ENCODE results near the gene RAP1A. TPM values are rescaled to one million over a fixed set of nuclear protein-coding genes. Genes with fewer than 3 reads are reported as not detected.

The RAP1A gene
- total RNA-seq, 1 experiment from 2014 or later: 26.7 TPM

DNA sequence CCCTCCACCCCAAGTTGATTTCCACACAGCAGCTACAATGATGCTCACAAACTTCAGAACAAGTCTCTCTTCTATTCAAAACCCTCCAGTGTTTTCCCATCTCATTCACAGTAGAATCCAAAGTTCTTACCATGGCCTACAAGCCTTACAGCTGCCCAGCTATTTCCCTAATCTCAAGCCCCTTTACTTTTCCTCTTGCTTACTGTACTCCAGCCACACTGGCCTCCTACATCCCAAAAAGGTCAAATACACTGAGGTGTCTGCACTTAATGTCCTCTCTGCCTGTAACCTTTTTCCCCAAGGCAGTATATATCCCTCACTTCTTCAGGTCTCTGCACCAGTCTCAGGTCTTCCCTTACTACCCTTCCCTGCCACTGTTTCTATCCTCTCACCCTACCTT is 2.6 kb downstream of the RAP1A start:
- Histone ChIP-seq H3K4ac (ENCODE audit: low read depth, low read length) (no peak overlapping the region), H2BK5ac (ENCODE audit: insufficient read length, low read length) (no peak overlapping the region), H4K20me1 (ENCODE audit: control insufficient read depth, insufficient read depth, insufficient read length) (no peaks in the 10 kb centered on the region), H3K27me3 (ENCODE audit: insufficient read depth, low read length) (no peaks in the 10 kb centered on the region), H2AFZ (ENCODE audit: low read length) (no peak overlapping the region), H2BK12ac (ENCODE audit: insufficient read length, low read depth, low read length) (no peak overlapping the region), H4K91ac (ENCODE audit: insufficient read length, low read depth, low read length) (no peak overlapping the region), H3K79me2 (ENCODE audit: insufficient read depth, low read length) (peaks cover 6% of the 10 kb centered on the region; the same call in 1 of the 2 replicates), H3K9me3 (ENCODE audit: control insufficient read depth, low read depth, low read length) (no peaks in the 10 kb centered on the region), H3K4me2 (ENCODE audit: insufficient read depth, insufficient read length, low read length) (no peak overlapping the region), H3K56ac (ENCODE audit: insufficient read length, low read depth, low read length) (no peak overlapping the region), H4K5ac (ENCODE audit: insufficient read length, low read depth, low read length) (no peak overlapping the region), H3K9ac (ENCODE audit: extremely low read depth, insufficient read length, low read length) (no peak overlapping the region), H3T11ph (ENCODE audit: low read length) (no peak overlapping the region), H3K27ac (ENCODE audit: insufficient read length, low read depth, low read length) (no peak overlapping the region), H2BK20ac (ENCODE audit: low read depth, low read length, poor library complexity, severe bottlenecking) (no peak overlapping the region), H4K8ac (replicated peaks; ENCODE audit: insufficient read length, low read depth, low read length) (no peak overlapping the region), H3K23ac (ENCODE audit: insufficient read length, low read depth, low read length) (no peak overlapping the region), H3K18ac (ENCODE audit: insufficient read length, low read depth, low read length) (no peak overlapping the region), H3K4me1 (ENCODE audit: insufficient read depth, low read length) (no peaks in the 10 kb centered on the region), H2AK5ac (ENCODE audit: insufficient read length, low read length) (no peak overlapping the region), H3K14ac (ENCODE audit: insufficient read depth, low read length) (no peak overlapping the region), H2BK15ac (ENCODE audit: low read depth, low read length) (no peak overlapping the region), H2BK120ac (ENCODE audit: low read depth, low read length, poor library complexity, severe bottlenecking) (no peak overlapping the region), H3K23me2 (ENCODE audit: insufficient read length, low read depth, low read length, poor library complexity, severe bottlenecking) (peaks cover 9% of the 10 kb centered on the region), H3K79me1 (ENCODE audit: insufficient read depth, low read depth, low read length, poor library complexity, severe bottlenecking) (no peaks in the 10 kb centered on the region)
- H3K4me3 Mint-ChIP-seq: no peak overlapping the region
- DNase-seq: no peak
- no peaks in the 10 kb centered on the region; the same call in 1 of the 2 replicates for H3K27me3 Mint-ChIP-seq (ENCODE audit: low read depth)
- no peaks in the 10 kb centered on the region for H3K36me3 Mint-ChIP-seq (ENCODE audit: insufficient read depth in 1 of 3, low read depth in 3 of 3)
- peaks cover 21 to 23% of the 10 kb centered on the region in 2 experiments for H3K4me1 Mint-ChIP-seq
- H3K27ac Mint-ChIP-seq: no peak overlapping the region
- no peaks in the 10 kb centered on the region for H3K9me3 Mint-ChIP-seq
- TF ChIP-seq, protein P1, sequence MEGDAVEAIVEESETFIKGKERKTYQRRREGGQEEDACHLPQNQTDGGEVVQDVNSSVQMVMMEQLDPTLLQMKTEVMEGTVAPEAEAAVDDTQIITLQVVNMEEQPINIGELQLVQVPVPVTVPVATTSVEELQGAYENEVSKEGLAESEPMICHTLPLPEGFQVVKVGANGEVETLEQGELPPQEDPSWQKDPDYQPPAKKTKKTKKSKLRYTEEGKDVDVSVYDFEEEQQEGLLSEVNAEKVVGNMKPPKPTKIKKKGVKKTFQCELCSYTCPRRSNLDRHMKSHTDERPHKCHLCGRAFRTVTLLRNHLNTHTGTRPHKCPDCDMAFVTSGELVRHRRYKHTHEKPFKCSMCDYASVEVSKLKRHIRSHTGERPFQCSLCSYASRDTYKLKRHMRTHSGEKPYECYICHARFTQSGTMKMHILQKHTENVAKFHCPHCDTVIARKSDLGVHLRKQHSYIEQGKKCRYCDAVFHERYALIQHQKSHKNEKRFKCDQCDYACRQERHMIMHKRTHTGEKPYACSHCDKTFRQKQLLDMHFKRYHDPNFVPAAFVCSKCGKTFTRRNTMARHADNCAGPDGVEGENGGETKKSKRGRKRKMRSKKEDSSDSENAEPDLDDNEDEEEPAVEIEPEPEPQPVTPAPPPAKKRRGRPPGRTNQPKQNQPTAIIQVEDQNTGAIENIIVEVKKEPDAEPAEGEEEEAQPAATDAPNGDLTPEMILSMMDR (conservative IDR thresholded peaks at IDR 0.05): no peak
